Adrenal gland (tissue), 5 donors: Measurements from ENCODE around the gene PGM1.

Experiments used
- POLR2A ChIP-seq, 2 donors: fragments of 450-650 bp; IDR thresholded peaks; one replicate each; pipeline ENCODE4 v1.6.1; 2017; ENCODE audit warnings: antibody characterized with exemption in 2 of 2, mild to moderate bottlenecking in 2 of 2, moderate library complexity in 1 of 2
- TF ChIP-seq, protein P1 (sequence below), 6 experiments: fragments of 450-650 bp in 4 of 6; fragments of 200-600 bp in 2 of 6; sonication (generic) in 1 of 6; IDR thresholded peaks; 1 replicate in 5 of 6; 2 replicates in 1 of 6; pipeline versions ENCODE4 v1.5.1 to v1.8.0; 2016 to 2021; ENCODE audit warnings: antibody characterized with exemption in 6 of 6, mild to moderate bottlenecking in 2 of 6, moderate library complexity in 1 of 6
- donor health status: DM: no; HTN: no; CAD: no.

GRCh38 chr1:63683759-63684158 is 90.5 kb downstream of the PGM1 start:
- TF ChIP-seq, protein P1, sequence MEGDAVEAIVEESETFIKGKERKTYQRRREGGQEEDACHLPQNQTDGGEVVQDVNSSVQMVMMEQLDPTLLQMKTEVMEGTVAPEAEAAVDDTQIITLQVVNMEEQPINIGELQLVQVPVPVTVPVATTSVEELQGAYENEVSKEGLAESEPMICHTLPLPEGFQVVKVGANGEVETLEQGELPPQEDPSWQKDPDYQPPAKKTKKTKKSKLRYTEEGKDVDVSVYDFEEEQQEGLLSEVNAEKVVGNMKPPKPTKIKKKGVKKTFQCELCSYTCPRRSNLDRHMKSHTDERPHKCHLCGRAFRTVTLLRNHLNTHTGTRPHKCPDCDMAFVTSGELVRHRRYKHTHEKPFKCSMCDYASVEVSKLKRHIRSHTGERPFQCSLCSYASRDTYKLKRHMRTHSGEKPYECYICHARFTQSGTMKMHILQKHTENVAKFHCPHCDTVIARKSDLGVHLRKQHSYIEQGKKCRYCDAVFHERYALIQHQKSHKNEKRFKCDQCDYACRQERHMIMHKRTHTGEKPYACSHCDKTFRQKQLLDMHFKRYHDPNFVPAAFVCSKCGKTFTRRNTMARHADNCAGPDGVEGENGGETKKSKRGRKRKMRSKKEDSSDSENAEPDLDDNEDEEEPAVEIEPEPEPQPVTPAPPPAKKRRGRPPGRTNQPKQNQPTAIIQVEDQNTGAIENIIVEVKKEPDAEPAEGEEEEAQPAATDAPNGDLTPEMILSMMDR (IDR thresholded peaks at IDR 0.05): no peak
- no peak for TF ChIP-seq POLR2A (IDR thresholded peaks at IDR 0.05)
